ENCODE measurements around the gene ODAD4. TPM values are rescaled to one million over a fixed set of nuclear protein-coding genes. Genes with fewer than 3 reads are reported as not detected.

Gene ODAD4
- total RNA-seq, 1 experiment from 2014 or later = 1.3 TPM

- no peak for DNase-seq (ENCODE audit: extremely low read depth, low read depth)
Measured at GRCh38 chr17:41967921-41968578, 37.6 kb downstream of the ODAD4 start.

- no peak for DNase-seq (ENCODE audit: extremely low read depth, low read depth)
Measured at GRCh38 chr17:41968676-41969075, 38.3 kb downstream of the ODAD4 start.

GRCh38 chr17:41970901-41971331 lies 40.5 kb downstream of the ODAD4 start:
- DNase-seq (ENCODE audit: extremely low read depth, low read depth) = no peak

- DNase-seq (ENCODE audit: extremely low read depth, low read depth) = no peak
Measured at GRCh38 chr17:41971721-41972523, 41.5 kb downstream of the ODAD4 start.

- no peak for DNase-seq (ENCODE audit: extremely low read depth, low read depth)
Measured at GRCh38 chr17:41972571-41973407, 42.4 kb downstream of the ODAD4 start.

- DNase-seq (ENCODE audit: extremely low read depth, low read depth) = no peak
Measured at GRCh38 chr17:41973408-41973811, 43.0 kb downstream of the ODAD4 start.

- DNase-seq (ENCODE audit: extremely low read depth, low read depth) = no peak
Measured at GRCh38 chr17:41974031-41974430, 43.6 kb downstream of the ODAD4 start.

GRCh38 chr17:41974658-41975057 lies 44.2 kb downstream of the ODAD4 start:
- no peak for DNase-seq (ENCODE audit: extremely low read depth, low read depth)

- no peak for DNase-seq (ENCODE audit: extremely low read depth, low read depth)
Measured at GRCh38 chr17:41975099-41976083, 45.0 kb downstream of the ODAD4 start.

GRCh38 chr17:41976142-41976768 lies 45.8 kb downstream of the ODAD4 start:
- no peak for DNase-seq (ENCODE audit: extremely low read depth, low read depth)

- no peak for DNase-seq (ENCODE audit: extremely low read depth, low read depth)
Measured at GRCh38 chr17:41977991-41978390, 47.6 kb downstream of the ODAD4 start.

GRCh38 chr17:41982026-41982760 lies 51.8 kb downstream of the ODAD4 start:
- DNase-seq (ENCODE audit: extremely low read depth, low read depth) = no peak

GRCh38 chr17:41984454-41984853 lies 54.0 kb downstream of the ODAD4 start:
- no peak for DNase-seq (ENCODE audit: extremely low read depth, low read depth)

- no peak for DNase-seq (ENCODE audit: extremely low read depth, low read depth)
Measured at GRCh38 chr17:41985919-41986318, 55.5 kb downstream of the ODAD4 start.

- no peak for DNase-seq (ENCODE audit: extremely low read depth, low read depth)
Measured at GRCh38 chr17:41986634-41987033, 56.2 kb downstream of the ODAD4 start.

GRCh38 chr17:41987642-41988041 lies 57.2 kb downstream of the ODAD4 start:
- DNase-seq (ENCODE audit: extremely low read depth, low read depth) = no peak

- DNase-seq (ENCODE audit: extremely low read depth, low read depth) = no peak
Measured at GRCh38 chr17:41988418-41988817, 58.0 kb downstream of the ODAD4 start.

- DNase-seq (ENCODE audit: extremely low read depth, low read depth) = no peak
Measured at GRCh38 chr17:41989702-41990419, 59.4 kb downstream of the ODAD4 start.

All from NCI-H460 (cell line).